Epithelial cell of esophagus (primary cell): ENCODE measurements around the gene PALLD.
"Not testable (repeated sequence)": the region's sequence is repeated elsewhere in the genome, so short reads cannot be mapped to it uniquely, and the experiment has no call there.

Experiments used
- DNase-seq: peaks from one replicate; pipeline ENCODE4 v3.0.0; 2010; ENCODE audit warnings: low read depth
- H3K4me3 ChIP-seq: 2 replicates; pipeline ENCODE4 v1.5.1; 2011; ENCODE audit warnings: mild to moderate bottlenecking, low read length, control low read depth
- TF ChIP-seq, protein P1 (sequence below): IDR thresholded peaks from 2 replicates; pipeline ENCODE4 v1.5.1; 2011; ENCODE audit warnings: low read depth, mild to moderate bottlenecking, low read length, control low read depth, inconsistent platforms; ENCODE audit not compliant: insufficient read depth; ENCODE audit errors: missing control alignments

PALLD gene

DNA sequence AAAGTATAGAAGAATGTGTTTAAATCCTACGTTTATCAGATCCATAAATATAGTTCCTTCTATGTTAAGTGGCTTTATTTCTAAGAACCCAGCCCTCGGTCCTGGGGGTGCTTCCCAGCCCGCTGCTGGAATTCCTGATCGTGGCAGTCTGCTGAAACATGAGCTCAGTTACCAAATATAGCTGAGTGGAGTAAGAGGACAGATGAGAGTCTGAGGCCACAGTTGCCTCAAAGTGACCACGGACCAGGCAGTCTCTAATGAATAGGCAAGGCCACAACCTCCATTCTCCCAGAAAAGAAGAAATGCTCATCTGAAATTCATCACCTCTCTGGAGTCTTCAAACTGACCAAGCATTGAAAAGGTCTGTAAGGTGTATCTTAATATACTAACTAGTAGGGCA is at the start of gene PALLD:
Gene PALLD (plus strand): TSS at position 219 of the 400 bp plus-strand sequence.
- no peak for DNase-seq
- TF ChIP-seq, protein P1, sequence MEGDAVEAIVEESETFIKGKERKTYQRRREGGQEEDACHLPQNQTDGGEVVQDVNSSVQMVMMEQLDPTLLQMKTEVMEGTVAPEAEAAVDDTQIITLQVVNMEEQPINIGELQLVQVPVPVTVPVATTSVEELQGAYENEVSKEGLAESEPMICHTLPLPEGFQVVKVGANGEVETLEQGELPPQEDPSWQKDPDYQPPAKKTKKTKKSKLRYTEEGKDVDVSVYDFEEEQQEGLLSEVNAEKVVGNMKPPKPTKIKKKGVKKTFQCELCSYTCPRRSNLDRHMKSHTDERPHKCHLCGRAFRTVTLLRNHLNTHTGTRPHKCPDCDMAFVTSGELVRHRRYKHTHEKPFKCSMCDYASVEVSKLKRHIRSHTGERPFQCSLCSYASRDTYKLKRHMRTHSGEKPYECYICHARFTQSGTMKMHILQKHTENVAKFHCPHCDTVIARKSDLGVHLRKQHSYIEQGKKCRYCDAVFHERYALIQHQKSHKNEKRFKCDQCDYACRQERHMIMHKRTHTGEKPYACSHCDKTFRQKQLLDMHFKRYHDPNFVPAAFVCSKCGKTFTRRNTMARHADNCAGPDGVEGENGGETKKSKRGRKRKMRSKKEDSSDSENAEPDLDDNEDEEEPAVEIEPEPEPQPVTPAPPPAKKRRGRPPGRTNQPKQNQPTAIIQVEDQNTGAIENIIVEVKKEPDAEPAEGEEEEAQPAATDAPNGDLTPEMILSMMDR, result no peak

DNA sequence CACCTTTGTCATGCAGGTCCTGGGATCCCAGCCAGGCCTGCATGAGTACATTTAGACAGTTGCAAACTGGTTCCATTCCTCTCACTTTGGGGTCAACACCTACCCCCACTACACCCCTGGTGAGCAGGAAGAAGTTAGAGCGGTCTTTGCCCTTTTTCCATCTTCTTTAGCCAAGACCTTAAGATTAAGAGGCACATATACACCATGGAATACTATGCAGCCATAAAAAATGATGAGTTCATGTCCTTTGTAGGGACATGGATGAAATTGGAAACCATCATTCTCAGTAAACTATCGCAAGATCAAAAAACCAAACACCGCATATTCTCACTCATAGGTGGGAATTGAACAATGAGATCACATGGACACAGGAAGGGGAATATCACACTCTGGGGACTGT is 47.8 kb upstream of the PALLD start:
- H3K4me3 ChIP-seq, DNase-seq: not testable (repeated sequence)

More for the DNA sequence above, at the start of gene PALLD:
- H3K4me3 ChIP-seq, result no peak within 1 kb of the TSS

DNA sequence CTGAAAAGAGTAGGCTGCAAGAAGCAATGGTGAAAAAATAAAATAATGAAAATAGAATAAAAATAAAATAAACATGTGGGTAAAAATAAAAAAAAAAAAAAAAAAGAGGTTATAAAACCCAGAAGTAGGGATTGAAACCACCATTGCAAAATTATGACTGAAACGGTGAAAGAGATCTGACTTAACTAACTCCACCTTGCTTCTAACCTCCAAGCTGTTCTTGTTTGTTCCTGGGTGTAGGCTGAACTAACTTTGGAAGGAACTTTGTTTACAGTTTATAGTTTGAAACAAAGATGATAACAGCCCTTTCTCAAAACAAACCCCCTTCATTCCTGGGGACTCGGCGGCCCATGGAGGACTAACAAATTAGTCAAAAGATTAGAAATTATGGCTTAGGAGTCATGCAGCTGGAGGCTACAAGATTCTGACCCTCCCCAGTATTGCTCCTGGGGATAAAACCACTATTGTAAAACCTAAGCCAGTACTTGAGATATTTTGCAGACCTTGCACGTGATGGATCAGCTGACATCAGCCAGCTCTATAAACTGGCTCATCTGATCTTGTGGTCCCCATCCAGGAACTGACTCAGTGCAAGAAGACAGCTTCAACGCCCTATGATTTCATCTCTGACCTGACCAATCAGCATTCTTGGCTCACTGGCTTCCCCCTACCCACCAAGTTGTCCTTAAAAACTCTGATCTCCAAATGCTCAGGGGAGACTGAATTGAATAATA is 47.0 kb upstream of the PALLD start:
- DNase-seq, result peak; percentile 14

DNA sequence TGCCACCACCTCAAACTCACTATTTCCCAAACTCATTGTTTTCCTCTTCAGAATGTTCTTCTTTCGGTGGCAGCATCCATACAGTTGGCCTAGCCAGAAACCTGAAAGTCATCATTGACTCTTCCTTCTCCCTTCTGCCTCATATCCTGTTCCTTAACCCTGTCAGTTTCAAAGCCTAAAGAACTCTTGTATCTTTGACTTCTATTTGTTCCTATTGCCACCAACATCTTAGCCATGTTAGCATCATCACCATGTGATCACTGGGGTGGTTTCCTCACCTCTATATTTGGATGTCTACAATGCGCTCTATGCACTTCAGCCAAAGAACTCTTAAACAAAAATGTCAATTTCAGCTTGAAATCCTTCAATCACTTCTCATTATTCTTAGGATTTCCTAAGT is 45.5 kb upstream of the PALLD start:
- TF ChIP-seq, protein P1, result no peak
- DNase-seq, result peak; percentile 5
- no peak overlapping the region for H3K4me3 ChIP-seq

More for the DNA sequence above, 47.0 kb upstream of the PALLD start:
- H3K4me3 ChIP-seq, result no peak overlapping the region
- TF ChIP-seq, protein P1, result no peak

DNA sequence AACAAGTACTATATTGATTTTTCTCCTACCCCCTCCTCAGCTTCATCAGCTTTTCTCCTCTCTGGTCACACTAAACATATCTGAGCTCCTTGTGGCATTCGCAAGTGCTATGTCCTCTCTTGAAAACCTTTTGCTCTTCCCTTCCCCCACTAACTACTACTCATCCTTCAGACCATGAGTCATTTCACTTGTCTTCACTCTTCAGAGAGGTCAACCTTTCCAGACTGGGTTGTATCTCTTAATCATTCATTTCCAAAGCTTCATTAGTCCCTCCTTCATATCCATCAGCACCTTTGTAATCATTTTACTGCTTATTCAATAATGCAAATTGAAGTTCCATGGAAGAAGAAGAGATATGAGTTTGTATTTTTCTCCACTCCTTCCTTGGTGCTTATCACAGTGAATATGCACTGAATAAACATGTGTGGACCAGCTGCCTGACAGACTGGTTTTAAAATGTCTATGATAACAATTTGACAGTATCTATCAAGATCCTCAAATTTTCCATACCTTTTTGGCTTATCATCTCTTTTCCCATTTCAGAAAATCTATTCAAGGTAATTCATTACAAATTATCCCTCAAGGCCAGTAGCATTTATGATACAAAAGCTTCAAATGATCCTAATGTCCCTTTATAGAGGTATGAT is 45.0 kb upstream of the PALLD start:
- no peak overlapping the region for H3K4me3 ChIP-seq
- TF ChIP-seq, protein P1, result no peak
- DNase-seq, result peak; percentile 83

DNA sequence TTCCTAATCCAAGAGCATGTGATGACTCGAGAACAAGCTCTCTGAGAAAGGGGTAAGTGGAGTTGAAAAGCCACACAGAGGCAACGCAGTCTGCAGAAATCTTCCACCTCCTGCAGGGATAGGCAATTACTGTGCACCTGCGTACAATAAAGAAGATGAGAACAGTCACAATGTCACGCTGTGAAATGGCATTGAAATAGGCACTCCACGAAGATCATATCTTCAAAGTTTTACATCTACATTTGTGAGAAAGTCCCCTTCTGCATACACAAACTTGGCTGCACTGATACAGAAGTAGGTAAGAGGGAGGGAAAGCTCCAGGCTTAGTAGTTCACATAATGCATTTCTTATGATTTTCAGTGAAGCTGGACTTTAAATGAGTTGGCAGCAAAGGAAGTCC is 43.7 kb upstream of the PALLD start:
- H3K4me3 ChIP-seq, result no peak overlapping the region
- TF ChIP-seq, protein P1, result no peak
- DNase-seq, result no peak

DNA sequence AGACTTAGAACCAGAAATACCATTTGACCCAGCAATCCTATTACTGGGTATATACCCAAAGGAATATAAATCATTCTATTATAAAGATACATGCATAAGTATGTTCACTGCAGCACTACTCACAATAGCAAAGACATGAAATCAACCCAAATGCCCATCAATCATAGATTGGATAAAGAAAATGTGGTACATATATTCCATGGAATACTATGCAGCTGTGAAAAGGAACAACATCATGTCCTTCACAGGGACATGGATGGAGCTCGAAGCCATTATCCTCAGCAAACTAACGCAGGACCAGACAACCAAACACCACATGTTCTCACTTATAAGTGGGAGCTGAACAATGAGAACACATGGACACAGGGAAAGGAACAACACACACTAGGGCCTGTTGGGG is 38.6 kb upstream of the PALLD start:
- not testable (repeated sequence) for DNase-seq

DNA sequence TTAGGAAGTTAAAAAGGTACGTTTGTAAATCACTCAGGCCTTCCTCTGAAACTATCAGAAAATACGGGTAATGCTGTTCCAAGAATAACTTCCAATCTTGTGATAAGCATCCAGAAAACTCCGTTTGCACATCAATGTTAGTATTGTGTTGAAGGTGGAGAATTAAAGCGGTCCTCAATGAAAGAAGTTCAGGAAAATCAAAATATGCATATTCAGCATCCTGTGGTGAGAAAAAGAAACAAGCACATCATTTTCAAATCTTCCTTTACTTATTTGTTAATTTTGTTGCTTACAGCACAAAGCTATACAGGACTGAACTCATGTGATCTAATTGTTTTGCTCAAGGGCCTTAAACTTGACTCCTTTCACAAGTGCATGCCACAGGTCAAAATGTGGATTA is 35.0 kb upstream of the PALLD start:
- DNase-seq, result no peak
- TF ChIP-seq, protein P1, result no peak
- no peak overlapping the region for H3K4me3 ChIP-seq

More for the DNA sequence above, 38.6 kb upstream of the PALLD start:
- H3K4me3 ChIP-seq, result not testable (repeated sequence)
